Brain microvascular endothelial cell (primary cell): ENCODE results near the gene ETV5.

Experiments
- DNase-seq: peaks from one replicate; pipeline ENCODE4 v3.0.0-alpha.2; 2020
- H3K27ac ChIP-seq: fragments of 250-450 bp; sonication (Bioruptor Pico); 2 replicates; pipeline ENCODE4 v1.5.1; 2020; ENCODE audit warnings: mild to moderate bottlenecking, moderate library complexity
- H3K27me3 ChIP-seq: fragments of 250-450 bp; sonication (Bioruptor Pico); replicated peaks from 2 replicates; pipeline ENCODE4 v1.5.1; 2020; ENCODE audit warnings: mild to moderate bottlenecking
- H3K36me3 ChIP-seq: fragments of 250-450 bp; sonication (Bioruptor Pico); replicated peaks from 2 replicates; pipeline ENCODE4 v1.5.1; 2020; ENCODE audit warnings: mild to moderate bottlenecking
- H3K4me3 ChIP-seq: 2 replicates; pipeline ENCODE4 v1.5.1; 2011; ENCODE audit warnings: low read depth, mild to moderate bottlenecking, control low read depth, low read length, moderate library complexity
- in situ Hi-C: cut with HindIII; loops from 2 replicates; pipeline ENCODE4 v1.10.0; 2017; ENCODE audit warnings: low sequenced_read_pairs, low pct_ligation_motif_present
- TF ChIP-seq, protein P1 (sequence below): IDR thresholded peaks from 2 replicates; pipeline ENCODE4 v1.5.1; 2011; ENCODE audit warnings: low read depth, mild to moderate bottlenecking, moderate library complexity, low read length, control low read depth, inconsistent platforms; ENCODE audit errors: missing control alignments

Gene ETV5

DNA sequence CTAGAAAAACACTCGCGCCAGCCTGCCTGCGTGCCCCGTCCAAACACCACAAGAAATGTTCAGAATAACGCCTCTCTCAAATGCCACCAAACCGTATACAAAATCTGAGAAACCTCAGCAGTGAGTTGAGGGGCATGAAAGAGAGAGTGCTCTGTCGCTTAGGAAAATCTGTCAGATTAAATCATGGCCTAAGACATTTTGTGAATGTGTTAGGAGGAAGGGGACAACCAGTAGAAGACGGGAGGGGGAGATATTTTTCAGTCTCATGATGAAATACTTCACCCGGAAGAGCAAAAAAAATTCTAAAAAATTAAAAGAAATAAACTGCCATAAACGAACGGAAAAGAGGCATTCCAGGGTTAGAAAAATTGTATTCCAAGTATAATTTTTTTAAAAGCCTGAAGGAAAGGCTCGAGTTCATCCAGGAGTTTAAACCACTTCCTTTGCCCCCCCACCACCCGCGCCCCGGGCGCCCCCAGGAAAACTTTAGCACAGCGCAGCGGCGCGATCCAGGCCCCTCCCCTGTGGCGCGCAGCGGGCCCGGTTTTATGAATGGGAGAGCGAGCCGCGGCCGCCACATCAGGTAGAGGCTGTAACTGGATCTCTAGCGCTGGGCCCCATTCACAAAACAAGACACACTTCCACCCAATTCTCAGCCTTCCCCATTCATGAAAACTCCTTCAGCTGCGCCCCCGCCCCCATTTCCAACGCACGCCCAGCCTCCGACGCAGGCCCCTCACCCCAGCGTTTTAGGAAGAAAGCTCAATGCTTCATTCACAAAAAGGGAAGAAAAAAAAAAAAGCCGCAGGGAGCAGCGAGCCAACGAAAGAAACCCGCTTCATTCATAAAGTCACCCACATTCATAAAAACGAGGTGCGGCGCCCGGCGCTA, 1.4 kb downstream of the ETV5 start:
- DNase-seq: peak; percentile 55
- Histone ChIP-seq H3K27me3 (no peaks in the 10 kb centered on the region), H3K36me3 (peaks cover 8% of the 10 kb centered on the region), H3K4me3 (peak overlapping the region; percentile 79), H3K27ac (peak overlapping the region; percentile 55)
- TF ChIP-seq, protein P1, sequence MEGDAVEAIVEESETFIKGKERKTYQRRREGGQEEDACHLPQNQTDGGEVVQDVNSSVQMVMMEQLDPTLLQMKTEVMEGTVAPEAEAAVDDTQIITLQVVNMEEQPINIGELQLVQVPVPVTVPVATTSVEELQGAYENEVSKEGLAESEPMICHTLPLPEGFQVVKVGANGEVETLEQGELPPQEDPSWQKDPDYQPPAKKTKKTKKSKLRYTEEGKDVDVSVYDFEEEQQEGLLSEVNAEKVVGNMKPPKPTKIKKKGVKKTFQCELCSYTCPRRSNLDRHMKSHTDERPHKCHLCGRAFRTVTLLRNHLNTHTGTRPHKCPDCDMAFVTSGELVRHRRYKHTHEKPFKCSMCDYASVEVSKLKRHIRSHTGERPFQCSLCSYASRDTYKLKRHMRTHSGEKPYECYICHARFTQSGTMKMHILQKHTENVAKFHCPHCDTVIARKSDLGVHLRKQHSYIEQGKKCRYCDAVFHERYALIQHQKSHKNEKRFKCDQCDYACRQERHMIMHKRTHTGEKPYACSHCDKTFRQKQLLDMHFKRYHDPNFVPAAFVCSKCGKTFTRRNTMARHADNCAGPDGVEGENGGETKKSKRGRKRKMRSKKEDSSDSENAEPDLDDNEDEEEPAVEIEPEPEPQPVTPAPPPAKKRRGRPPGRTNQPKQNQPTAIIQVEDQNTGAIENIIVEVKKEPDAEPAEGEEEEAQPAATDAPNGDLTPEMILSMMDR: no peak
- in situ Hi-C loops: no loop called here

GRCh38 chr3:186105543-186105942, 3.3 kb downstream of the ETV5 start:
- TF ChIP-seq, protein P1: no peak
- no peaks in the 10 kb centered on the region for H3K27me3 ChIP-seq
- in situ Hi-C loops: no loop called here
- H3K36me3 ChIP-seq: peaks cover 9% of the 10 kb centered on the region
- no peak overlapping the region for H3K27ac ChIP-seq
- DNase-seq: no peak
- no peak overlapping the region for H3K4me3 ChIP-seq

DNA sequence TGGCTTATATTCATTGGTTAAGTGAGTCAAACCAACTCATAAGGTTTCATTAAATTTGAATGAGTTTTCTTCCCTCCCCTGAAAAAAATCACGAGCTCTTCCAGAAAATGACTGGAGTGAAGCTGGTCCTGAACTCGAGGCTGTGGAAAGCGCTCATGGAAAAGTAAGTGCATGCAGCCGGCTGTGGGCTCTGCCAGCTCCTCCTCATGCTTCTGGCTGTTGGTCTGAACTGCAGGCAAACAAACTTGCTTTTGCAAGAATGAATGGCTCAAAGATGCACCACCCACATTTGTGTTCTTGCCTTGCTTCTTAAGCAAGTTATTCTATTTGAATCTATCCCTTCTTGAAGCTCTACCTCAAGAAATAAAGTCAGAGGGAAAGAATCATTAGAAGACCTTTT, 6.2 kb downstream of the ETV5 start:
- no peak overlapping the region for H3K4me3 ChIP-seq
- H3K27me3 ChIP-seq: no peaks in the 10 kb centered on the region
- DNase-seq: no peak
- TF ChIP-seq, protein P1: no peak
- peaks cover 23% of the 10 kb centered on the region for H3K36me3 ChIP-seq
- H3K27ac ChIP-seq: no peak overlapping the region
- in situ Hi-C loops: no loop called here

DNA sequence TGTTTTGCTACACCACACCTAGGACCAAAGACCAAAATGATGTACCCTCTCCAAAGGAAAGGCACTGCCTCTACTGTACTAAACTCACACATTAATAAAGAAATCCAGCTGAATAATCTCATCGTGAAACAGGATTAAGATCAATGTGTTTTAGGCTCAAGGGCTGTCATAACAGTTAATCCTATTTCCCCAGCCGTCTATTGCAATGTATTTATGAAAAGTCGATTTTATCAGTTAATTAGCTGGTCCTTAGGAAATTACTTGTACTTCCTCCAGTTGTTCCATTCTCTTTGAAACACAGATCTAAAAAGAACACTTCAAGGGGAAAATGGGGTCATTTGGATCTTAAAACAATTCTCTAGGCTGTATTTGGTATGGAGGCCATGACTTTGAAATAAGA, 8.5 kb downstream of the ETV5 start:
- Histone ChIP-seq H3K4me3 (no peak overlapping the region), H3K27ac (no peak overlapping the region)
- TF ChIP-seq, protein P1: no peak

DNA sequence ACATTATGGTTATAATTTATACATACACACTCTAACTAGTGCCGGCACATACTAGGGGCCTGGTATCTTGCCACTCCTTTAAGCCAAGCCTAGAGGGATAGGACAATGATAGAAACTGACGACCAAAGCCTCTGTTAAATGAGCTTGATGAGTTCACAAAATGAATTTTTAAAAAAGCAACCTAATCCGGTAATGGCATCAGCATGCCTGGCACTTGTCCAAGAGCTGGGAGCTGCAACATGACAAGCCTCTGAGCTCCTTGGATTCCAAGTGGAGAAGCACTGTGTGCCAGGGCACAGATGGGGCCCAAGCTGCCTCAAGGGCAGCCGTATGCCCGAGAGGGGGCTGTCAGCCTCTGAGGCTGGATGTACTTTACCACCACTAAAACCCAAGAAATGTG, 9.7 kb downstream of the ETV5 start:
- in situ Hi-C loops: no loop called here
- TF ChIP-seq, protein P1: no peak
- Histone ChIP-seq H3K27me3 (no peaks in the 10 kb centered on the region), H3K36me3 (peaks cover 35% of the 10 kb centered on the region), H3K27ac (no peak overlapping the region), H3K4me3 (no peak overlapping the region)
- DNase-seq: peak; percentile 74

More for the DNA sequence above, 8.5 kb downstream of the ETV5 start:
- peaks cover 28% of the 10 kb centered on the region for H3K36me3 ChIP-seq
- in situ Hi-C loops: no loop called here
- H3K27me3 ChIP-seq: no peaks in the 10 kb centered on the region
- no peak for DNase-seq
